Kasumi-1 (cell line): ENCODE data around the gene SH3RF2.

Experiments
- DNase-seq, 2 experiments: peaks; one replicate each; lab custom pipeline; 2025; lab: John Stamatoyannopoulos, UW

SH3RF2 gene

GRCh38 chr5:146043722-146044121 is 107.3 kb downstream of the SH3RF2 start:
- DNase-seq: no peak

- no peak for DNase-seq
Observed at GRCh38 chr5:146047396-146047795, 111.0 kb downstream of the SH3RF2 start.

GRCh38 chr5:146048994-146049703 is 112.8 kb downstream of the SH3RF2 start:
- DNase-seq: peak; percentile 71 to 73

GRCh38 chr5:146049704-146050026 is 113.3 kb downstream of the SH3RF2 start:
- DNase-seq: no peak

- DNase-seq: no peak
Observed at GRCh38 chr5:146050086-146050485, 113.7 kb downstream of the SH3RF2 start.

- DNase-seq: no peak
Observed at GRCh38 chr5:146051678-146052077, 115.3 kb downstream of the SH3RF2 start.

- peak; percentile 36 to 65 for DNase-seq
Observed at GRCh38 chr5:146052780-146053179, 116.4 kb downstream of the SH3RF2 start.

GRCh38 chr5:146055432-146055831 is 119.1 kb downstream of the SH3RF2 start:
- no peak for DNase-seq

GRCh38 chr5:146059460-146060220 is 123.3 kb downstream of the SH3RF2 start:
- DNase-seq: no peak

- no peak for DNase-seq
Observed at GRCh38 chr5:146060221-146060585, 123.8 kb downstream of the SH3RF2 start.

GRCh38 chr5:146066968-146067367 is 130.6 kb downstream of the SH3RF2 start:
- no peak for DNase-seq

- DNase-seq: no peak
Observed at GRCh38 chr5:146068206-146068605, 131.8 kb downstream of the SH3RF2 start.

GRCh38 chr5:146068977-146069779 is 132.8 kb downstream of the SH3RF2 start:
- DNase-seq: no peak

GRCh38 chr5:146069780-146070099 is 133.4 kb downstream of the SH3RF2 start:
- no peak for DNase-seq

- no peak for DNase-seq
Observed at GRCh38 chr5:146070746-146071145, 134.4 kb downstream of the SH3RF2 start.

- DNase-seq: no peak
Observed at GRCh38 chr5:146071171-146071570, 134.8 kb downstream of the SH3RF2 start.

GRCh38 chr5:146072595-146072994 is 136.2 kb downstream of the SH3RF2 start:
- no peak for DNase-seq

- no peak for DNase-seq
Observed at GRCh38 chr5:146073239-146073900, 137.0 kb downstream of the SH3RF2 start.

- DNase-seq: peak; percentile 47 to 53
Observed at GRCh38 chr5:146076028-146076427, 139.7 kb downstream of the SH3RF2 start.

GRCh38 chr5:146076455-146076854 is 140.1 kb downstream of the SH3RF2 start:
- DNase-seq: peak; percentile 65 to 77

GRCh38 chr5:146078566-146078965 is 142.2 kb downstream of the SH3RF2 start:
- no peak for DNase-seq

GRCh38 chr5:146079695-146080373 is 143.5 kb downstream of the SH3RF2 start:
- DNase-seq: peak; percentile 86 to 88
